ENCODE measurements around the gene ATP6V0D1. TPM values are rescaled to one million over a fixed set of nuclear protein-coding genes. Genes with fewer than 3 reads are reported as not detected.
A peak's percentile ranks its signal among the peaks of the same experiment; 100 is the strongest.
"Not testable (repeated sequence)": the region's sequence is repeated elsewhere in the genome, so short reads cannot be mapped to it uniquely, and the experiment has no call there.

ATP6V0D1 gene
- polyA plus RNA-seq, 4 donors: 98.8 to 158 (median 137) TPM

DNA sequence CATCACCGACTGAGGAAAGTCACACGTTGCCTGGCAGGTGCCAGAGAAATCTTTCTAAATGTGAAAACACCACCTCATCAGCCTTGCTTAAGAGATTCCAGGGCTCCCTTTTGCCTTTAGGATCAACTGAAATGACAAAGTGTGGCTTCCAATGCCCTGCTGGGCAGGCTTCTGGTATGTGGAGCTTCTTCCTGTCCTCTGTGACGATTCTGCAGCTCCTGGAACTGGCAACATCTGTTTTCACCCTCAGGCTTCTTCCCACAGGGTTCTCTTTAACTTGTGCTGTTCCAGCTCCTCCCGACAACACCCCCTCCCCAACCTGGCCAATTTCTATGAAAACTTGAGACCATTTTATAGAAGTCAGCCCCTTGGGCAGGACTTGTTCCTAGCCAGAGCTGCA, 59.9 kb downstream of the ATP6V0D1 start:
- FAIRE-seq: no peak
- Histone ChIP-seq H3K9me3 (ENCODE audit: control insufficient read depth in 2 of 2, insufficient read depth in 1 of 2, low read depth in 1 of 2, low read length in 1 of 2) (no peaks in the 10 kb centered on the region), H3K4me3 (ENCODE audit: low read depth in 1 of 3, low read length in 3 of 3) (no peak overlapping the region), H3K27ac (ENCODE audit: low read depth in 1 of 3, low read length in 2 of 3) (no peak overlapping the region), H3K4me1 (ENCODE audit: control insufficient read depth in 3 of 3, insufficient read depth in 2 of 3, low read depth in 1 of 3, low read length in 2 of 3) (peaks cover 0 to 3% (median 0%) of the 10 kb centered on the region in 3 donors), H3K27me3 (ENCODE audit: control insufficient read depth in 3 of 3, insufficient read depth in 3 of 3, low read length in 3 of 3) (peaks cover 0 to 20% (median 4%) of the 10 kb centered on the region in 3 donors), H3K36me3 (ENCODE audit: control insufficient read depth in 3 of 3, insufficient read depth in 2 of 3, low read depth in 1 of 3, low read length in 3 of 3) (no peaks in the 10 kb centered on the region)
- DNase-seq: no peak
- WGBS, 3 donors: 76 to 83% (median 83%) methylated on average over 4 of the region's 4 CpGs

DNA sequence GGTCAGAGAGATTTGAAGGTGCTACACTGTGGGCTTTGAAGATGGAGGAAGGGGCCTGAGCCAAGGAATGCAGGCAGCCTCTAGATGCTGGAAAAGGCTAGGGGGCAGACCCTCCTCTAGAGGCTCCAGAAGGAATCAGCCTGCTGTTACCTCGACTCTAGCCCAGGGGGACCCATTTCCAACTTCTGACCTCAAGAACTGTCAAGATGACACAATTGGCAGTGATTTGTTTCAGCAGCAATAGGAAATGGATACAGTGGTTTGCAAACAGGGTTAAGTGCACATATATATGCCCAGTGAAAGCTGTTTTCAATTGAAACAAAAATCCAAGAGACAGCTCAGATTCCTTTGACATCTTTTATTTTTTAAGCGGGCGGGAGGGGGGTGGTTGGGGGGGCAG, 61.0 kb downstream of the ATP6V0D1 start:
- FAIRE-seq: no peak
- H3K4me1 ChIP-seq (ENCODE audit: control insufficient read depth in 3 of 3, insufficient read depth in 2 of 3, low read depth in 1 of 3, low read length in 2 of 3): peaks cover 0 to 9% (median 0%) of the 10 kb centered on the region in 3 donors
- no peak overlapping the region for H3K4me3 ChIP-seq (ENCODE audit: low read depth in 1 of 3, low read length in 3 of 3)
- 71 to 76% (median 75%) methylated on average over 3 of the region's 3 CpGs for WGBS, 3 donors
- DNase-seq: no peak
- H3K27me3 ChIP-seq (ENCODE audit: control insufficient read depth in 3 of 3, insufficient read depth in 3 of 3, low read length in 3 of 3): peaks cover 0 to 9% (median 4%) of the 10 kb centered on the region in 3 donors
- H3K9me3 ChIP-seq (ENCODE audit: control insufficient read depth in 2 of 2, insufficient read depth in 1 of 2, low read depth in 1 of 2, low read length in 1 of 2): no peaks in the 10 kb centered on the region
- H3K36me3 ChIP-seq (ENCODE audit: control insufficient read depth in 3 of 3, insufficient read depth in 2 of 3, low read depth in 1 of 3, low read length in 3 of 3): no peaks in the 10 kb centered on the region
- no peak overlapping the region for H3K27ac ChIP-seq (ENCODE audit: low read depth in 1 of 3, low read length in 2 of 3)

DNA sequence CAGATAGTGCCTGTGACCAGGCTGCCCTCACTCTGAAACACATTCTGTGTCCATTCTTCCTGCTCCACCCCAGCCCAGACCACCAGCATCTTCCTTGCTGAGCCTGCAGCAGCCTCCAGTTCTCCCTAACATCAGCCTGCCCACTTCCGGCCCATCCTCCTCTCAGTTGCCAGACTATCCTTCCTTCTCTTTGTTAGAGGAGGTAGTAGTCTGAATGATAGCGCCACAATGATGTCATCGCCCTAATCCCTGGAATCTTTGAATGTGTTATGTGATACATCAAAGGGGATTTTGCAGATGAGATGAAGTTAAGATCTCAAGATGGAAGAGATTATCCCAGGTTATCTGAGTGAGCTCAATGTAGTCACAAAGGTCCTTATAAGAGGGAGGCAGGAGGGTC, 61.5 kb downstream of the ATP6V0D1 start:
- peaks cover 0 to 9% (median 0%) of the 10 kb centered on the region in 3 donors for H3K4me1 ChIP-seq (ENCODE audit: control insufficient read depth in 3 of 3, insufficient read depth in 2 of 3, low read depth in 1 of 3, low read length in 2 of 3)
- H3K36me3 ChIP-seq (ENCODE audit: control insufficient read depth in 3 of 3, insufficient read depth in 2 of 3, low read depth in 1 of 3, low read length in 3 of 3): no peaks in the 10 kb centered on the region
- no peak overlapping the region for H3K27ac ChIP-seq (ENCODE audit: low read depth in 1 of 3, low read length in 2 of 3)
- H3K27me3 ChIP-seq (ENCODE audit: control insufficient read depth in 3 of 3, insufficient read depth in 3 of 3, low read length in 3 of 3): peaks cover 0 to 5% (median 0%) of the 10 kb centered on the region in 3 donors
- FAIRE-seq: no peak
- no peak overlapping the region for H3K4me3 ChIP-seq (ENCODE audit: low read depth in 1 of 3, low read length in 3 of 3)
- WGBS, 3 donors: 84 to 93% (median 88%) methylated on average over 3 of the region's 3 CpGs
- DNase-seq: no peak
- no peaks in the 10 kb centered on the region for H3K9me3 ChIP-seq (ENCODE audit: control insufficient read depth in 2 of 2, insufficient read depth in 1 of 2, low read depth in 1 of 2, low read length in 1 of 2)

DNA sequence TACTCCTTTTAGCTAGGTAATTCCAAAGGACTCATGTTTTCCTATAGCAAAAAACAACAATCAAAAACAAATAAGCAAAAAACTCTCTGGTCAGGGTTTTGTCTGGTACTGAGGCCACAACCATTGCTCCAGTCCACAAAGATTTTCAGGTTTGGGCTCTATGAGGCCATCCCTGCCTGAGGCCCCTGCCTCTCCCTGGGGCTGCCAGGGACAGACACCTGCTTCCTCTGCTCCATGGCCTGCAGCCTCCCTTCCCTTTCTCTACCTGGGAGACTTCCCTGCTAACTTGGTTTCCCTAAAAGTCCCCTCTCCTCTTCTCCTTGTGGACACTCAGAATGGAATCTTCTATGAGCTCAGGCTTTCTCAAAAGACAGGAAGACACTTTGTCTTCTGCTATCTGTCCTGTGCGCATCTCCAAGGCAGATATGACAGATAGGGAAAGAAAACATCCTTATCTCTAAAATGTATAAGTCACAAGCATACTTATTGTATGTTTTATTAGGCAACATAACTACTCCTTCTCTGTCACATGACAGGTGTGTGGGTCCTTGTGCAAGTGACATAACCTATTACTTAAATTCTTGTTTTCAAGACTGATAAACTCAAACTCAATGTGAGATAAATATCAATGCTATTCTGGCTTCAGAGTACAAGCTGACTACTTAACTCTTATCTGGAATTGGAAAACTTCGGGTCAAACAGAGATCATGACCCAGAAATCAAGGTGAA, 63.5 kb downstream of the ATP6V0D1 start:
- 39 to 70% (median 50%) methylated on average over 2 of the region's 2 CpGs for WGBS, 3 donors
- FAIRE-seq (no peak), DNase-seq (peak in 1 of 2 donors; percentile 34)
- H3K27ac ChIP-seq (ENCODE audit: low read depth in 1 of 3, low read length in 2 of 3): no peak overlapping the region
- H3K9me3 ChIP-seq (ENCODE audit: control insufficient read depth in 2 of 2, insufficient read depth in 1 of 2, low read depth in 1 of 2, low read length in 1 of 2): no peaks in the 10 kb centered on the region
- H3K36me3 ChIP-seq (ENCODE audit: control insufficient read depth in 3 of 3, insufficient read depth in 2 of 3, low read depth in 1 of 3, low read length in 3 of 3): no peaks in the 10 kb centered on the region
- H3K27me3 ChIP-seq (ENCODE audit: control insufficient read depth in 3 of 3, insufficient read depth in 3 of 3, low read length in 3 of 3): no peaks in the 10 kb centered on the region
- no peak overlapping the region for H3K4me3 ChIP-seq (ENCODE audit: low read depth in 1 of 3, low read length in 3 of 3)
- H3K4me1 ChIP-seq (ENCODE audit: control insufficient read depth in 3 of 3, insufficient read depth in 2 of 3, low read depth in 1 of 3, low read length in 2 of 3): peaks cover 0 to 9% (median 0%) of the 10 kb centered on the region in 3 donors

DNA sequence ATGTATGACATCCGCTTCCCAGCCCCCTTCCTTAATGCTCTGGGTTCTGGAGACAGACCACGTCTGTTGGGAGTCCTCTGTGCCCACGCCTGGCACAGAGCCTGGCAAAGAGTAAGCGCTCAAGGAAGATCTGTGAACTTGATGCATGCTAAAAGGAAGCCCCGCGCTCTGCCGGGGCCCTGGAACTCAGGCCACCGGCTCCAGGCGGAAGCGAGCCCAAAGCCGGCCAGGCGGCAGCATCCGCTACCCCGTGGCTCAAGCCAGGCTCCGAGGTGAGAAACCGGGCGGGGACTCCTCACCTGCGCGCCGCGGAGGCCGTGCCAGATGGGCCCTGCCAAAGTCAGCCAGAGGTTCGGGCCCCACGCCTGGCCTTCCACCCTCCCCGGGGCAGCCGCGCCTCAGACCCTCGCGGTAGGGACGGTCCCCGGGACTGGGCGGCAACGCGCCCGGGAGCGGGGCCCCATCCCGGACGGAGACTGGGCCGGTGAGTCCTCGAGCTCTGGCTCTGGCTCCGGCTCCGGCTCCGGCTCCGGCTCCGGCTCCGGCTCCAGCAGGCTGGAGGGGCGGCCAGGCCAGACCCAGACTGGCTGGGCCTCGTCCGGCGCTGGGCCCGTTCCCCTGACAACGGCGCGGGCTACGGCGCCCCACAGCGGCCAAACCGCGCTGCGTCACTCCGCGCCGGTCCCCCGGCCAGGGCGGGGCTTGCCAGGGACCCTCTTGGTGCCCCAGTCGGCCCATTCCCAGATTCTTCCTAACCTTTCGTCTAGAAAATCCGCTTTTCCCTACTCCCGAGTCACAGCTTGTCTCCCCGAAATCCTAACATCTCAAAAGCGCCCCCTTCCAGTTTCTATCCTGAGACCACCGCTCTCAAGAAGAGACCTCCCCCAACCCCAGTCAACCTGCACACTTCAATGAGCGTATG, 64.8 kb downstream of the ATP6V0D1 start, which contains the start of gene ZDHHC1:
ZDHHC1 (minus strand) TSS at position 606 of the 922 bp plus-strand sequence. CDS start 8,702 bp downstream, outside the sequence.
- peak in 1 of 2 donors; percentile 85 for DNase-seq
- Histone ChIP-seq H3K9me3 (ENCODE audit: control insufficient read depth in 2 of 2, insufficient read depth in 1 of 2, low read depth in 1 of 2, low read length in 1 of 2) (no peaks in the 10 kb centered on the region), H3K27ac (ENCODE audit: low read depth in 1 of 3, low read length in 2 of 3) (peak within 1 kb of the TSS in 2 of 3 donors; percentile 15 to 75), H3K36me3 (ENCODE audit: control insufficient read depth in 3 of 3, insufficient read depth in 2 of 3, low read depth in 1 of 3, low read length in 3 of 3) (no peaks in the 10 kb centered on the region), H3K4me1 (ENCODE audit: control insufficient read depth in 3 of 3, insufficient read depth in 2 of 3, low read depth in 1 of 3, low read length in 2 of 3) (peaks cover 0 to 9% (median 0%) of the 10 kb centered on the region in 3 donors), H3K27me3 (ENCODE audit: control insufficient read depth in 3 of 3, insufficient read depth in 3 of 3, low read length in 3 of 3) (no peaks in the 10 kb centered on the region), H3K4me3 (ENCODE audit: low read depth in 1 of 3, low read length in 3 of 3) (peak within 1 kb of the TSS; percentile 55 to 70 (median 65))
- no peak for FAIRE-seq
- 1 to 2% (median 2%) methylated on average over 57 to 73 of the region's 73 CpGs for WGBS, 3 donors

DNA sequence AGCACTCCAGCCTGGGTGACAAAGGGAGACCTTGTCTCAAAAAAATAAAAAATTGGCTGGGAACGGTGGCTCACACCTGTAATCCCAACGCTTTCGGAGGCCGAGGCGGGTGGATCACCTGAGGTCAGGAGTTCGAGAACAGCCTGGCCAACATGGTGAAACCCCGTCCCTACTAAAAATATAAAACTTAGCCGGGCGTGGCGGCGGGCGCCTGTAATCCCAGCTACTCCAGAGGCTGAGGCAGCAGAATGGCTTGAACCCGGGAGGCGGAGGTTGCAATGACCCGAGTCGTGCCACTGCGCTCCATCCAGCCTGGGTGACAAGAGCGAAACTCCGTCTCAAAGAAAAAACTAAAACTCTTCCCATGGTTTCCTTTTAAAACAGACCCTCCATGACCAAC, 65.5 kb downstream of the ATP6V0D1 start:
- H3K27ac ChIP-seq (ENCODE audit: low read depth in 1 of 3, low read length in 2 of 3): peak overlapping the region in 1 of 3 donors; percentile 75
- not testable (repeated sequence) for H3K4me1 ChIP-seq (ENCODE audit: control insufficient read depth in 3 of 3, insufficient read depth in 2 of 3, low read depth in 1 of 3, low read length in 2 of 3); H3K27me3 ChIP-seq (ENCODE audit: control insufficient read depth in 3 of 3, insufficient read depth in 3 of 3, low read length in 3 of 3); H3K9me3 ChIP-seq (ENCODE audit: control insufficient read depth in 2 of 2, insufficient read depth in 1 of 2, low read depth in 1 of 2, low read length in 1 of 2); H3K36me3 ChIP-seq (ENCODE audit: control insufficient read depth in 3 of 3, insufficient read depth in 2 of 3, low read depth in 1 of 3, low read length in 3 of 3); DNase-seq; FAIRE-seq
- WGBS, 3 donors: 92 to 96% (median 93%) methylated on average over 19 of the region's 19 CpGs
- peak overlapping the region; percentile 55 to 70 (median 65) for H3K4me3 ChIP-seq (ENCODE audit: low read depth in 1 of 3, low read length in 3 of 3)

DNA sequence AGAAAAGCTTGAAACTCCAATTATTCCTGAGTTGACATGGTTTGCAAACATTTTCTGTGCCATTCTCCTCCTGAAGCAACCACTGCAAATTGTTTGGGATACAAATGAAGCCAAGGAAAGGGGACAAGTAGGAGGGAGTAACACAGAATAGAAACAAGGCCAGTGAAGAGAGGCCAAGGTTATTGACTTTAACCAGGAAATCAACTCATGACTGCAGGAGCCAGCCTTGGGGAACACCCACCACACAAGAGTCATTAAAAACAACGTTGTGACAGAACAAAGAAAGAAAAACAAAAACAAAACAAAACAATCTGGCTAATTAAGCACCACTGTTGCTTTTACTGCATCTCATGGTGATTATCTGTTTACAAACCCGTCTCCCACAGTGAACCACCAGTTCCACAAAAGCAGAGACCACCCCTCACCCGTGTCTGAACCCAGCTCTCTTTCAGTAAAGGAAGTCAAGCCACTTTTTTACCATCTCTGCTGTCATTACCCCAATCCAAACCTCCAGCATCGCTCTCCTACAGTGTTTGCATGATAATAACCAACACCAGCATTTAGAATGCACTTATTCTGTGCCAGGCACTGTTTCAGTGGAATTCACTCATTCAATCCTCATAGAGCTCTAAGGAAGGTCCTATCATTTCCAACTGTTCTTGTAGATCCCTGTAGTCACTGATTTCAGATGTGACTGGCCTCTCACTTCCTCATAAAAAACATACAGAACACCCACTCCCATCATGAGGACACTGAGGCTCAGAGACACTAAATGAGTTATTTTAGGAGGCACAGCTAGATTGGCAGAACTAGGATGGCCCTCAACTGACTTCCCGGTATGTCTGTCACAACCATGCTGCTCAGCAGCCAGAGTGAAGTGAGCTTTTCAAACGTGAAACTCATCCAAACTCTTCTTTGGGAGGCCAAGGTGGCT, 66.7 kb downstream of the ATP6V0D1 start:
- no peak for FAIRE-seq
- WGBS, 3 donors: 59 to 61% (median 60%) methylated on average over 6 of the region's 6 CpGs
- Histone ChIP-seq H3K4me1 (ENCODE audit: control insufficient read depth in 3 of 3, insufficient read depth in 2 of 3, low read depth in 1 of 3, low read length in 2 of 3) (peaks cover 0 to 9% (median 0%) of the 10 kb centered on the region in 3 donors), H3K9me3 (ENCODE audit: control insufficient read depth in 2 of 2, insufficient read depth in 1 of 2, low read depth in 1 of 2, low read length in 1 of 2) (no peaks in the 10 kb centered on the region), H3K4me3 (ENCODE audit: low read depth in 1 of 3, low read length in 3 of 3) (no peak overlapping the region), H3K27ac (ENCODE audit: low read depth in 1 of 3, low read length in 2 of 3) (no peak overlapping the region), H3K36me3 (ENCODE audit: control insufficient read depth in 3 of 3, insufficient read depth in 2 of 3, low read depth in 1 of 3, low read length in 3 of 3) (peaks cover 0 to 4% (median 0%) of the 10 kb centered on the region in 3 donors), H3K27me3 (ENCODE audit: control insufficient read depth in 3 of 3, insufficient read depth in 3 of 3, low read length in 3 of 3) (no peaks in the 10 kb centered on the region)
- DNase-seq: no peak

Data from small intestine (tissue), 7 donors.